H1 (cell line): ENCODE measurements around the gene TRIM52. TPM values are rescaled to one million over a fixed set of nuclear protein-coding genes. Genes with fewer than 3 reads are reported as not detected.

Experiments used
- CTCF ChIA-PET: fragments of 300-600 bp; sonication (Branson Sonifier 250); formaldehyde crosslinking; loops from one replicate; lab custom pipeline; 2021; ENCODE audit not compliant: partially characterized antibody; lab: Charles Lee
- POLR2A ChIA-PET: fragments of 300-600 bp; sonication (Branson Sonifier 250); formaldehyde crosslinking; loops from one replicate; lab custom pipeline; 2021; ENCODE audit warnings: inconsistent platforms; ENCODE audit not compliant: partially characterized antibody; lab: Charles Lee
- DNase-seq, 2 experiments: peaks; one replicate each; pipeline versions ENCODE4 v3.0.0 to v3.0.0-alpha.2; 2010 to 2022; ENCODE audit warnings: low spot score in 2 of 2, low read depth in 1 of 2, mixed read lengths in 1 of 2
- FAIRE-seq: peaks from 2 replicates; lab custom pipeline; 2011; peaks lifted over from hg19 to GRCh38; lab: Jason Lieb, UNC
- H2AFZ ChIP-seq: 2 replicates; pipeline ENCODE4 v1.8.1; 2012; ENCODE audit warnings: low read length, inconsistent platforms
- H2AK5ac ChIP-seq: 2 replicates; pipeline ENCODE4 v1.6.1; 2013; ENCODE audit warnings: low read depth, low read length
- H2BK120ac ChIP-seq: replicated peaks from 2 replicates; pipeline ENCODE3; 2013; ENCODE audit warnings: low read depth, low read length, inconsistent platforms
- H2BK12ac ChIP-seq: 2 replicates; pipeline ENCODE4 v1.6.1; 2013; ENCODE audit warnings: low read depth, low read length
- H2BK15ac ChIP-seq: 2 replicates; pipeline ENCODE4 v1.6.1; 2013; ENCODE audit warnings: low read length
- H2BK20ac ChIP-seq: 2 replicates; pipeline ENCODE4 v1.6.1; 2013; ENCODE audit warnings: low read length
- H2BK5ac ChIP-seq: 2 replicates; pipeline ENCODE4 v1.6.1; 2013; ENCODE audit warnings: low read depth, low read length
- H3K14ac ChIP-seq: 2 replicates; pipeline ENCODE4 v1.6.1; 2013; ENCODE audit warnings: inconsistent platforms; ENCODE audit not compliant: insufficient read length
- H3K18ac ChIP-seq: 2 replicates; pipeline ENCODE4 v1.6.1; 2013; ENCODE audit warnings: low read length; ENCODE audit errors: extremely low read depth
- H3K23ac ChIP-seq: 2 replicates; pipeline ENCODE4 v1.6.1; 2013; ENCODE audit warnings: inconsistent platforms; ENCODE audit not compliant: insufficient read length
- H3K23me2 ChIP-seq: 2 replicates; pipeline ENCODE4 v1.6.1; 2013; ENCODE audit warnings: low read depth, low read length
- H3K27ac ChIP-seq: 2 replicates; pipeline ENCODE4 v1.6.1; 2011; ENCODE audit warnings: low read depth, low read length, inconsistent platforms
- H3K27me3 ChIP-seq, 4 experiments: replicated peaks in 1 of 4; 1 replicate in 1 of 4; 2 replicates in 3 of 4; pipeline versions ENCODE4 v1.6.1 to v1.8.1; 2011 to 2013; ENCODE audit warnings: low read length in 3 of 4, mild to moderate bottlenecking in 3 of 4, inconsistent platforms in 2 of 4, mixed read lengths in 2 of 4, moderate library complexity in 1 of 4; ENCODE audit not compliant: control insufficient read depth in 3 of 4, insufficient read depth in 3 of 4; ENCODE audit errors: extremely low read depth in 1 of 4
- H3K36me3 ChIP-seq, 4 experiments: 2 replicates each; pipeline versions ENCODE4 v1.6.1 to v1.8.1; 2011 to 2013; ENCODE audit warnings: mild to moderate bottlenecking in 4 of 4, low read length in 3 of 4, moderate library complexity in 2 of 4, control low read depth in 1 of 4, inconsistent platforms in 1 of 4; ENCODE audit not compliant: insufficient read depth in 4 of 4, control insufficient read depth in 2 of 4
- H3K4ac ChIP-seq: replicated peaks from 2 replicates; pipeline ENCODE3; 2013; ENCODE audit warnings: low read length, low read depth, mixed read lengths, inconsistent platforms; ENCODE audit not compliant: insufficient read length
- H3K4me1 ChIP-seq, 4 experiments: replicated peaks in 1 of 4; 1 replicate in 1 of 4; 2 replicates in 3 of 4; pipeline versions ENCODE4 v1.6.1 to v1.8.1; 2011 to 2013; ENCODE audit warnings: low read length in 3 of 4, inconsistent platforms in 2 of 4, mixed read lengths in 1 of 4; ENCODE audit not compliant: insufficient read depth in 4 of 4, control insufficient read depth in 3 of 4
- H3K4me2 ChIP-seq, 2 experiments: 2 replicates each; pipeline versions ENCODE4 v1.6.1 to v1.8.1; 2011 to 2013; ENCODE audit warnings: low read depth in 2 of 2, low read length in 2 of 2, control low read depth in 1 of 2, inconsistent platforms in 1 of 2, mild to moderate bottlenecking in 1 of 2; ENCODE audit not compliant: insufficient read depth in 1 of 2
- H3K4me3 ChIP-seq, 4 experiments: fragments of 200-600, 300-600 bp in 1 of 4; sonication (generic), shearing (Covaris generic), sonication (Bioruptor Twin) in 1 of 4; 2 replicates each; pipeline versions ENCODE4 v1.5.1 to v1.8.1; 2011 to 2016; ENCODE audit warnings: low read length in 4 of 4, low read depth in 3 of 4, control low read depth in 2 of 4, inconsistent platforms in 2 of 4, mild to moderate bottlenecking in 2 of 4, mixed read lengths in 1 of 4, moderate library complexity in 1 of 4; ENCODE audit not compliant: insufficient read depth in 2 of 4; ENCODE audit errors: extremely low read depth in 1 of 4
- H3K56ac ChIP-seq: replicated peaks from 2 replicates; pipeline ENCODE3; 2013; ENCODE audit warnings: low read depth, mild to moderate bottlenecking, mixed read lengths, low read length, inconsistent platforms; ENCODE audit not compliant: insufficient read length
- H3K79me1 ChIP-seq: 2 replicates; pipeline ENCODE4 v1.6.1; 2013; ENCODE audit warnings: low read depth, low read length, control low read depth
- H3K79me2 ChIP-seq, 2 experiments: 2 replicates each; pipeline versions ENCODE4 v1.6.1 to v1.8.1; 2012 to 2013; ENCODE audit warnings: low read length in 2 of 2, mild to moderate bottlenecking in 2 of 2, inconsistent platforms in 1 of 2; ENCODE audit not compliant: insufficient read depth in 2 of 2, control insufficient read depth in 1 of 2
- H3K9ac ChIP-seq, 4 experiments: replicated peaks in 1 of 4; 1 replicate in 1 of 4; 2 replicates in 3 of 4; pipeline versions ENCODE4 v1.6.1 to v1.8.1; 2011 to 2013; ENCODE audit warnings: low read depth in 3 of 4, low read length in 3 of 4, control low read depth in 2 of 4, mild to moderate bottlenecking in 2 of 4, moderate library complexity in 2 of 4, inconsistent platforms in 1 of 4; ENCODE audit errors: extremely low read depth in 1 of 4
- H3K9me3 ChIP-seq, 2 experiments: 2 replicates each; pipeline versions ENCODE4 v1.6.1 to v1.8.1; 2012 to 2013; ENCODE audit warnings: mild to moderate bottlenecking in 2 of 2, moderate library complexity in 2 of 2, control low read depth in 1 of 2, inconsistent platforms in 1 of 2, low read depth in 1 of 2, low read length in 1 of 2, mixed read lengths in 1 of 2; ENCODE audit not compliant: insufficient read depth in 2 of 2
- H4K20me1 ChIP-seq, 2 experiments: replicated peaks in 1 of 2; 2 replicates each; pipeline versions ENCODE3 to v1.8.1; 2011 to 2013; ENCODE audit warnings: inconsistent platforms in 2 of 2, low read length in 2 of 2, mild to moderate bottlenecking in 1 of 2; ENCODE audit not compliant: insufficient read depth in 2 of 2, control insufficient read depth in 1 of 2
- H4K5ac ChIP-seq: 2 replicates; pipeline ENCODE4 v1.6.1; 2013; ENCODE audit warnings: low read length, low read depth, mixed read lengths, inconsistent platforms; ENCODE audit not compliant: insufficient read length
- H4K8ac ChIP-seq: 2 replicates; pipeline ENCODE4 v1.8.0; 2013; ENCODE audit warnings: mild to moderate bottlenecking, moderate library complexity, low read length, inconsistent platforms; ENCODE audit not compliant: insufficient read depth; ENCODE audit errors: extremely low read depth
- H4K91ac ChIP-seq: replicated peaks from 2 replicates; pipeline ENCODE3; 2013; ENCODE audit warnings: low read length, mixed read lengths, inconsistent platforms; ENCODE audit not compliant: insufficient read length
- BRCA1 ChIP-seq: IDR thresholded peaks from 2 replicates; pipeline ENCODE4 v1.6.1; 2012; ENCODE audit warnings: low read depth, low read length, improper control_type of control experiment
- CHD2 ChIP-seq: IDR thresholded peaks from 2 replicates; pipeline ENCODE4 v1.6.1; 2012; ENCODE audit warnings: low read length, improper control_type of control experiment
- EGR1 ChIP-seq: IDR thresholded peaks from 2 replicates; pipeline ENCODE4 v1.6.1; 2011; ENCODE audit warnings: low read depth, low read length, borderline replicate concordance
- GABPA ChIP-seq: IDR thresholded peaks from 2 replicates; pipeline ENCODE4 v1.6.1; 2011; ENCODE audit warnings: mild to moderate bottlenecking, low read length, moderate library complexity, borderline replicate concordance; ENCODE audit not compliant: insufficient read depth
- GTF2F1 ChIP-seq: IDR thresholded peaks from 2 replicates; pipeline ENCODE4 v1.6.1; 2012; ENCODE audit warnings: low read depth, low read length, improper control_type of control experiment, borderline replicate concordance
- HDAC2 ChIP-seq, 2 experiments: fragments of 300-600 bp in 1 of 2; sonication (generic) in 1 of 2; IDR thresholded peaks; 2 replicates each; pipeline ENCODE4 v1.6.1; 2011 to 2012; ENCODE audit warnings: low read depth in 2 of 2, low read length in 2 of 2, mild to moderate bottlenecking in 2 of 2, moderate library complexity in 2 of 2, borderline replicate concordance in 1 of 2, inconsistent platforms in 1 of 2
- MAFK ChIP-seq: IDR thresholded peaks from 2 replicates; pipeline ENCODE4 v1.6.1; 2012; ENCODE audit warnings: low read depth, mild to moderate bottlenecking, improper control_type of control experiment, low read length
- PHF8 ChIP-seq: fragments of 200-600 bp; sonication (generic); conservative IDR thresholded peaks from 2 replicates; pipeline ENCODE4 v1.7.1; 2012; ENCODE audit warnings: low read depth, mild to moderate bottlenecking, inconsistent platforms, low read length, moderate library complexity
- RFX5 ChIP-seq: IDR thresholded peaks from 2 replicates; pipeline ENCODE4 v1.6.1; 2011; ENCODE audit warnings: low read depth, low read length, improper control_type of control experiment, borderline replicate concordance
- TBP ChIP-seq: IDR thresholded peaks from 2 replicates; pipeline ENCODE4 v1.6.1; 2011; ENCODE audit warnings: low read depth, low read length, improper control_type of control experiment
- WGBS, 2 experiments: shearing (Covaris generic) in 1 of 2; methylation state at CpG; one replicate each; pipeline versions ENCODE4 v1.1.6 to v1.1.7; 2013 to 2015; ENCODE audit warnings: low lambda C conversion rate in 2 of 2, mixed read lengths in 2 of 2, inconsistent platforms in 1 of 2, low coverage in 1 of 2, missing lambda C conversion rate in 1 of 2; ENCODE audit not compliant: insufficient replicate concordance in 2 of 2, insufficient coverage in 1 of 2, insufficient read length in 1 of 2; ENCODE audit errors: extremely low coverage in 1 of 2, missing lambda C conversion rate in 1 of 2; 5-methylcytosine and 5-hydroxymethylcytosine counted together
- polyA plus RNA-seq, 7 experiments: library from polyadenylated mRNA; depleted of rRNA in 3 of 7; stranded (reverse) in 5 of 7; unstranded in 2 of 7; fragments of >200 nt in 5 of 7; fragments of 200-250 nt in 2 of 7; gene quantifications; 1 replicate in 5 of 7; 2 replicates in 1 of 7; 4 replicates in 1 of 7; pipeline versions ENCODE4 v1.2.1 to v1.2.3, GENCODE V29; 2011 to 2013; ENCODE audit warnings: missing spikeins in 2 of 7, mixed read lengths in 2 of 7
- total RNA-seq: library from RNA; stranded (reverse); fragmentation: NEBNext Ultra II Directional; extraction: Animal tissue kit (Norgen Biotek cat#: 25700); gene quantifications from 2 replicates; pipeline ENCODE4 v1.2.1, GENCODE V29; 2021
- TF ChIP-seq, protein P1 (sequence below): IDR thresholded peaks from 2 replicates; pipeline ENCODE4 v1.6.1; 2011; ENCODE audit warnings: low read depth, mild to moderate bottlenecking, low read length; ENCODE audit not compliant: insufficient read depth

TRIM52 gene
- total and polyA plus RNA-seq, 2 of the 8 experiments (the other 6 are each of a cell fraction or from before 2014, with no cell fraction given), result 4.2 to 5.7 TPM

DNA sequence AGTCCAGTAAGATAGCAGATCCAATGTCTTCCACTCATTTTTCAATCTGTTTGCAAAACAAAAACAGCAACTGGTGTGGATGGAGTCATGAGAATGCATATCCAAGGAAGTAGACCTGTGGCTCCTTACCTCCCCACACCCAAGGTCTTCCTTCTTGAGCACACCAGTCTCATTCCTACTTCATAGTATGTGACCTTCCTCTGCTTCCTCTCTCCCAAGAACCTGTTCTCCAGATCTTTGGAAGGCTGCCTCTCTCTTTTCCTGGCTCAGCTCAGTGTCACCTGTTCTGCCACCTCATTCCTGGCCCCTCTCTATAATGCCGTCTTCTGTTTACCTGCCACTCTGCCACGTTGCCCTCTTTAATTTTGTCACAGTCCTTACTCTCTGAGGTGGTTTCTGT is 48.0 kb downstream of the TRIM52 start:
- CTCF ChIA-PET, result interaction anchor here (0.6 to 14.5 kb wide), 3 partner anchors 14 to 1633 kb away, joined by 3 to 197 read pairs (median 6); no protein-coding TSS in a partner anchor
- no peak overlapping the region for H2AK5ac ChIP-seq
- no peak overlapping the region for H2BK12ac ChIP-seq
- H3K79me1 ChIP-seq, result no peaks in the 10 kb centered on the region
- no peak overlapping the region; a peak in 1 of 4 replicates for H3K4me2 ChIP-seq
- peaks cover 0 to 5% (median 1%) of the 10 kb centered on the region in 4 experiments; a peak in 2 of 7 replicates for H3K27me3 ChIP-seq
- H3K27ac ChIP-seq, result no peak overlapping the region
- no peak overlapping the region for H4K8ac ChIP-seq
- H4K5ac ChIP-seq, result no peak overlapping the region
- 66% methylated on average over 2 of the region's 2 CpGs; no CpG with 5 or more reads in 1 of the 2 experiments for WGBS, 2 experiments
- no peaks in the 10 kb centered on the region for H3K79me2 ChIP-seq
- H2BK120ac ChIP-seq, result no peak overlapping the region
- peaks cover 0 to 4% of the 10 kb centered on the region in 2 experiments for H4K20me1 ChIP-seq
- no peak overlapping the region for H3K23ac ChIP-seq
- no peak overlapping the region for H3K4me3 ChIP-seq
- H3K4me1 ChIP-seq, result peaks cover 0 to 2% (median 0%) of the 10 kb centered on the region in 4 experiments; a peak in 2 of 7 replicates
- peaks cover 9% of the 10 kb centered on the region for H3K23me2 ChIP-seq
- H3K36me3 ChIP-seq, result no peaks in the 10 kb centered on the region
- POLR2A ChIA-PET, result interaction anchor here (1.0 to 1.6 kb wide), 3 partner anchors 28 to 48 kb away, joined by 3 to 7 read pairs (median 4); partner anchors contain the start of genes RACK1 and TRIM52
- H2BK5ac ChIP-seq, result no peak overlapping the region
- H4K91ac ChIP-seq, result no peak overlapping the region
- H2AFZ ChIP-seq, result no peak overlapping the region
- FAIRE-seq, result no peak
- H2BK15ac ChIP-seq, result no peak overlapping the region
- no peak for TF ChIP-seq EGR1
- no peak for TF ChIP-seq GTF2F1
- no peak for TF ChIP-seq GABPA
- no peak for TF ChIP-seq PHF8
- TF ChIP-seq, protein P1, sequence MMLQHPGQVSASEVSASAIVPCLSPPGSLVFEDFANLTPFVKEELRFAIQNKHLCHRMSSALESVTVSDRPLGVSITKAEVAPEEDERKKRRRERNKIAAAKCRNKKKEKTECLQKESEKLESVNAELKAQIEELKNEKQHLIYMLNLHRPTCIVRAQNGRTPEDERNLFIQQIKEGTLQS, result no peak
- TF ChIP-seq CHD2, result no peak
- no peak for TF ChIP-seq RFX5
- no peak for TF ChIP-seq TBP
- TF ChIP-seq HDAC2 (IDR thresholded peaks at IDR 0.05; ENCODE audit: borderline replicate concordance in 1 of 2, low read depth in 2 of 2, low read length in 2 of 2), result no peak
- TF ChIP-seq MAFK, result no peak
- no peak for TF ChIP-seq BRCA1
- TF ChIP-seq, all 59 proteins: peak for 0
- H3K18ac ChIP-seq, result no peak overlapping the region
- H3K14ac ChIP-seq, result peak overlapping the region; percentile 87
- H3K4ac ChIP-seq, result no peak overlapping the region
- H3K9me3 ChIP-seq, result no peaks in the 10 kb centered on the region
- no peak overlapping the region for H3K9ac ChIP-seq
- no peak for DNase-seq
- H3K56ac ChIP-seq, result no peak overlapping the region
- H2BK20ac ChIP-seq, result no peak overlapping the region
